Endothelial cell of umbilical vein (primary cell): ENCODE measurements around the gene PNPLA2. TPM values are rescaled to one million over a fixed set of nuclear protein-coding genes. Genes with fewer than 3 reads are reported as not detected.

Experiments used
- BruUV-seq: library from RNA; stranded (reverse); fragments of 400-500 nt; replicated peaks from 2 replicates; lab custom pipeline; 2021; lab: Mats Ljungman, UMichigan
- CTCF ChIA-PET: fragments of 300-600, 350-600 bp; sonication (Branson Sonifier 250); formaldehyde crosslinking; loops from one replicate; lab custom pipeline; 2021; ENCODE audit warnings: antibody characterized with exemption, inconsistent platforms; lab: Charles Lee
- POLR2A ChIA-PET: fragments of 300-600, 350-600 bp; sonication (Branson Sonifier 250); formaldehyde crosslinking; loops from one replicate; lab custom pipeline; 2021; ENCODE audit warnings: antibody characterized with exemption, inconsistent platforms; lab: Charles Lee
- DNase-seq: peaks from one replicate; pipeline ENCODE4 v3.0.0-alpha.2; 2011; ENCODE audit warnings: low read depth, low spot score
- FAIRE-seq: peaks from 2 replicates; lab custom pipeline; 2011; peaks lifted over from hg19 to GRCh38; lab: Jason Lieb, UNC
- H2AFZ ChIP-seq: 2 replicates; pipeline ENCODE4 v1.6.0; 2012; ENCODE audit warnings: low read depth, low read length, control low read depth, inconsistent platforms
- H3K27ac ChIP-seq: 2 replicates; pipeline ENCODE4 v1.5.1; 2011; ENCODE audit warnings: low read depth, mild to moderate bottlenecking, control low read depth, low read length, moderate library complexity; ENCODE audit not compliant: insufficient read depth
- H3K27me3 ChIP-seq, 2 experiments: 2 replicates each; pipeline versions ENCODE4 v1.6.0 to v1.6.1; 2011; ENCODE audit warnings: low read length in 2 of 2, mixed read lengths in 1 of 2; ENCODE audit not compliant: control insufficient read depth in 2 of 2, insufficient read depth in 2 of 2
- H3K36me3 ChIP-seq, 2 experiments: 2 replicates in 1 of 2; 3 replicates in 1 of 2; pipeline ENCODE4 v1.5.1; 2011; ENCODE audit warnings: low read length in 2 of 2, mild to moderate bottlenecking in 1 of 2, moderate library complexity in 1 of 2; ENCODE audit not compliant: control insufficient read depth in 2 of 2, insufficient read depth in 2 of 2; ENCODE audit errors: extremely low read depth in 1 of 2
- H3K4me1 ChIP-seq: 3 replicates; pipeline ENCODE4 v1.5.1; 2011; ENCODE audit warnings: mild to moderate bottlenecking, low read length; ENCODE audit not compliant: control insufficient read depth, insufficient read depth; ENCODE audit errors: extremely low read depth
- H3K4me2 ChIP-seq: 2 replicates; pipeline ENCODE4 v1.6.1; 2011; ENCODE audit warnings: low read length, control low read depth, mixed read lengths; ENCODE audit not compliant: insufficient read depth
- H3K4me3 ChIP-seq, 3 experiments: fragments of 200-600 bp in 1 of 3; sonication (generic), shearing (Covaris generic) in 1 of 3; replicated peaks in 1 of 3; 2 replicates each; pipeline ENCODE4 v1.5.1; 2011 to 2016; ENCODE audit warnings: control low read depth in 3 of 3, low read length in 3 of 3, mild to moderate bottlenecking in 2 of 3, inconsistent platforms in 1 of 3, low read depth in 1 of 3, moderate library complexity in 1 of 3; ENCODE audit not compliant: insufficient read depth in 1 of 3
- H3K79me2 ChIP-seq: 2 replicates; pipeline ENCODE4 v1.6.0; 2012; ENCODE audit warnings: low read length, inconsistent platforms; ENCODE audit not compliant: control insufficient read depth, insufficient read depth
- H3K9ac ChIP-seq: replicated peaks from 2 replicates; pipeline ENCODE3; 2011; ENCODE audit warnings: low read length, control low read depth; ENCODE audit not compliant: insufficient read depth; ENCODE audit errors: extremely low read depth
- H3K9me1 ChIP-seq: replicated peaks from 3 replicates; pipeline ENCODE4 v1.6.0; 2011; ENCODE audit warnings: mild to moderate bottlenecking, low read length; ENCODE audit not compliant: control insufficient read depth, insufficient read depth; ENCODE audit errors: extremely low read depth
- H3K9me3 ChIP-seq: replicated peaks from 2 replicates; pipeline ENCODE4 v1.5.1; 2012; ENCODE audit warnings: low read length, inconsistent platforms; ENCODE audit not compliant: control insufficient read depth, insufficient read depth
- H4K20me1 ChIP-seq: replicated peaks from 2 replicates; pipeline ENCODE3; 2011; ENCODE audit warnings: mild to moderate bottlenecking, low read length; ENCODE audit not compliant: control insufficient read depth, insufficient read depth; ENCODE audit errors: extremely low read depth
- EZH2 ChIP-seq: IDR thresholded peaks from 2 replicates; pipeline ENCODE4 v1.6.1; 2012; ENCODE audit warnings: borderline replicate concordance, low read depth, mild to moderate bottlenecking, moderate library complexity, low read length, inconsistent platforms; ENCODE audit not compliant: severe bottlenecking
- FOS ChIP-seq: IDR thresholded peaks from 2 replicates; pipeline ENCODE4 v1.6.1; 2011; ENCODE audit warnings: mild to moderate bottlenecking, low read length, moderate library complexity, borderline replicate concordance; ENCODE audit not compliant: insufficient read depth
- GATA2 ChIP-seq: IDR thresholded peaks from 2 replicates; pipeline ENCODE4 v1.7.0; 2011; ENCODE audit warnings: low read depth, mild to moderate bottlenecking, moderate library complexity, mixed read lengths, low read length; ENCODE audit not compliant: insufficient read length, insufficient read depth
- JUN ChIP-seq: IDR thresholded peaks from 2 replicates; pipeline ENCODE4 v1.6.1; 2011; ENCODE audit warnings: borderline replicate concordance, low read depth; ENCODE audit not compliant: insufficient read length, insufficient read depth
- MAX ChIP-seq: IDR thresholded peaks from 2 replicates; pipeline ENCODE4 v1.6.1; 2011; ENCODE audit not compliant: insufficient read depth, insufficient read length
- MYC ChIP-seq: IDR thresholded peaks from one replicate; pipeline ENCODE4 v1.6.1; 2011; ENCODE audit warnings: mild to moderate bottlenecking, low read depth, low read length
- POLR2A ChIP-seq: IDR thresholded peaks from 2 replicates; pipeline ENCODE4 v1.6.1; 2012; ENCODE audit warnings: low read depth, mild to moderate bottlenecking, control low read depth, low read length
- POLR2AphosphoS5 ChIP-seq: IDR thresholded peaks from 2 replicates; pipeline ENCODE4 v1.6.1; 2012; ENCODE audit warnings: low read depth, mild to moderate bottlenecking, control low read depth, low read length, moderate library complexity; ENCODE audit not compliant: insufficient read depth
- dilution Hi-C: fragments of 300-500 bp; cut with MboI; formaldehyde crosslinking; loops from one replicate; pipeline ENCODE4 v1.15.0; 2019; ENCODE audit warnings: low sequenced_read_pairs; ENCODE audit not compliant: extremely low pct_ligation_motif_present
- intact Hi-C: fragments of 100-400 bp; cut with micrococcal nuclease; formaldehyde crosslinking; loops from one replicate; pipeline ENCODE4 v1.10.0; 2022
- polyA plus RNA-seq, 4 experiments: library from polyadenylated mRNA; depleted of rRNA in 3 of 4; stranded (reverse) in 3 of 4; unstranded in 1 of 4; fragments of >200 nt; gene quantifications; 2 replicates each; pipeline versions ENCODE4 v1.2.1 to v1.2.3, GENCODE V29; 2011 to 2012; ENCODE audit warnings: missing spikeins in 1 of 4
- total RNA-seq: library from RNA; stranded (reverse); gene quantifications from 2 replicates; pipeline ENCODE4 v1.2.3, GENCODE V29; 2021
- TF ChIP-seq, protein P1 (sequence below), 2 donors: IDR thresholded peaks; 1 replicate in 1 of 2; 2 replicates in 1 of 2; pipeline ENCODE4 v1.5.1; 2011; ENCODE audit warnings: low read length in 2 of 2, mild to moderate bottlenecking in 2 of 2, moderate library complexity in 2 of 2, control low read depth in 1 of 2, inconsistent platforms in 1 of 2, low read depth in 1 of 2; ENCODE audit not compliant: insufficient read depth in 1 of 2; ENCODE audit errors: extremely low read depth in 1 of 2

The PNPLA2 gene
- total and polyA plus RNA-seq, 2 donors (not counting 3 experiments of a cell fraction or from before 2014, with no cell fraction given) = 73.1 to 75.6 TPM

GRCh38 chr11:846496-847098, 27.9 kb downstream of the PNPLA2 start:
- Histone ChIP-seq H3K27ac (no peak overlapping the region), H3K4me1 (peaks cover 29% of the 10 kb centered on the region), H2AFZ (no peak overlapping the region), H3K9ac (no peak overlapping the region), H3K79me2 (peaks cover 20% of the 10 kb centered on the region), H4K20me1 (no peaks in the 10 kb centered on the region), H3K9me3 (no peaks in the 10 kb centered on the region), H3K36me3 (no peaks in the 10 kb centered on the region), H3K4me2 (no peak overlapping the region), H3K4me3 (no peak overlapping the region), H3K9me1 (no peaks in the 10 kb centered on the region), H3K27me3 (no peaks in the 10 kb centered on the region)
- TF ChIP-seq POLR2A (no peak), MAX (no peak), EZH2 (no peak), JUN (no peak), GATA2 (no peak), FOS (no peak), MYC (no peak), POLR2AphosphoS5 (no peak)
- TF ChIP-seq, protein P1, sequence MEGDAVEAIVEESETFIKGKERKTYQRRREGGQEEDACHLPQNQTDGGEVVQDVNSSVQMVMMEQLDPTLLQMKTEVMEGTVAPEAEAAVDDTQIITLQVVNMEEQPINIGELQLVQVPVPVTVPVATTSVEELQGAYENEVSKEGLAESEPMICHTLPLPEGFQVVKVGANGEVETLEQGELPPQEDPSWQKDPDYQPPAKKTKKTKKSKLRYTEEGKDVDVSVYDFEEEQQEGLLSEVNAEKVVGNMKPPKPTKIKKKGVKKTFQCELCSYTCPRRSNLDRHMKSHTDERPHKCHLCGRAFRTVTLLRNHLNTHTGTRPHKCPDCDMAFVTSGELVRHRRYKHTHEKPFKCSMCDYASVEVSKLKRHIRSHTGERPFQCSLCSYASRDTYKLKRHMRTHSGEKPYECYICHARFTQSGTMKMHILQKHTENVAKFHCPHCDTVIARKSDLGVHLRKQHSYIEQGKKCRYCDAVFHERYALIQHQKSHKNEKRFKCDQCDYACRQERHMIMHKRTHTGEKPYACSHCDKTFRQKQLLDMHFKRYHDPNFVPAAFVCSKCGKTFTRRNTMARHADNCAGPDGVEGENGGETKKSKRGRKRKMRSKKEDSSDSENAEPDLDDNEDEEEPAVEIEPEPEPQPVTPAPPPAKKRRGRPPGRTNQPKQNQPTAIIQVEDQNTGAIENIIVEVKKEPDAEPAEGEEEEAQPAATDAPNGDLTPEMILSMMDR (IDR thresholded peaks at IDR 0.05; ENCODE audit: extremely low read depth in 1 of 2, insufficient read depth in 1 of 2, low read depth in 1 of 2, low read length in 2 of 2) = no peak
- CTCF ChIA-PET = interaction anchor here (1.2 to 3.3 kb wide), 4 partner anchors 10 to 205 kb away, joined by 3 to 46 read pairs (median 10); no protein-coding TSS in a partner anchor
- POLR2A ChIA-PET = no interaction called here
- no TSS peak for BruUV-seq
- intact Hi-C loops = loop anchor here (5.0 kb wide), 1 partner anchor 131 kb away; no protein-coding TSS in a partner anchor
- dilution Hi-C loops = no loop called here
- DNase-seq = no peak
- peak; percentile 50 for FAIRE-seq
